Common myeloid progenitor, CD34-positive (primary cell): Measurements from ENCODE around the gene PHKA2.

Experiments
- CTCF ChIA-PET: fragments of 350-600 bp; sonication (Branson Sonifier 250); formaldehyde crosslinking; loops from one replicate; lab custom pipeline; 2021; ENCODE audit warnings: antibody characterized with exemption; lab: Charles Lee
- POLR2A ChIA-PET: fragments of 350-600 bp; sonication (Branson Sonifier 250); formaldehyde crosslinking; loops from one replicate; lab custom pipeline; 2021; ENCODE audit warnings: antibody characterized with exemption; lab: Charles Lee
- DNase-seq, 3 donors: peaks; one replicate each; pipeline versions ENCODE4 v3.0.0 to v3.0.0-alpha.2; 2013
- H3K27ac ChIP-seq, 2 experiments: 1 replicate in 1 of 2; 2 replicates in 1 of 2; pipeline ENCODE4 v1.7.0; 2013; ENCODE audit warnings: inconsistent platforms in 2 of 2, low read length in 2 of 2, mild to moderate bottlenecking in 2 of 2, low read depth in 1 of 2, moderate library complexity in 1 of 2; ENCODE audit not compliant: severe bottlenecking in 2 of 2, insufficient read depth in 1 of 2, poor library complexity in 1 of 2
- H3K27me3 ChIP-seq, 5 experiments: replicated peaks in 2 of 5; 1 replicate in 3 of 5; 2 replicates in 2 of 5; pipeline versions ENCODE4 v1.6.1 to v1.7.0; 2013; ENCODE audit warnings: low read length in 4 of 5, mild to moderate bottlenecking in 2 of 5, moderate library complexity in 2 of 5, inconsistent platforms in 1 of 5; ENCODE audit not compliant: insufficient read depth in 5 of 5, control insufficient read depth in 4 of 5
- H3K36me3 ChIP-seq, 4 experiments: 1 replicate in 2 of 4; 2 replicates in 2 of 4; pipeline versions ENCODE4 v1.6.1 to v1.7.0; 2013; ENCODE audit warnings: low read length in 3 of 4, control low read depth in 1 of 4, mild to moderate bottlenecking in 1 of 4; ENCODE audit not compliant: control insufficient read depth in 4 of 4, insufficient read depth in 4 of 4
- H3K4me1 ChIP-seq, 4 experiments: 1 replicate in 3 of 4; 2 replicates in 1 of 4; pipeline versions ENCODE4 v1.6.1 to v1.7.1; 2013; ENCODE audit warnings: low read length in 3 of 4, mild to moderate bottlenecking in 3 of 4, control low read depth in 1 of 4, inconsistent platforms in 1 of 4, moderate library complexity in 1 of 4; ENCODE audit not compliant: control insufficient read depth in 4 of 4, insufficient read depth in 4 of 4; ENCODE audit errors: control extremely low read depth in 1 of 4
- H3K4me3 ChIP-seq, 7 experiments: 1 replicate in 4 of 7; 2 replicates in 3 of 7; pipeline versions ENCODE4 v1.5.1 to v1.7.0; 2013; ENCODE audit warnings: mild to moderate bottlenecking in 7 of 7, low read length in 6 of 7, moderate library complexity in 6 of 7, inconsistent platforms in 2 of 7, low read depth in 2 of 7, control low read depth in 1 of 7; ENCODE audit not compliant: insufficient read depth in 4 of 7, control insufficient read depth in 1 of 7; ENCODE audit errors: extremely low read depth in 1 of 7
- H3K9me3 ChIP-seq, 5 experiments: 1 replicate in 4 of 5; 2 replicates in 1 of 5; pipeline versions ENCODE4 v1.6.1 to v1.7.1; 2013; ENCODE audit warnings: low read length in 4 of 5, mild to moderate bottlenecking in 2 of 5, inconsistent platforms in 1 of 5, low read depth in 1 of 5, moderate library complexity in 1 of 5; ENCODE audit not compliant: control insufficient read depth in 4 of 5, insufficient read depth in 2 of 5; ENCODE audit errors: control extremely low read depth in 1 of 5
- WGBS: methylation state at CpG from one replicate; pipeline ENCODE4 v1.1.5; 2013; ENCODE audit not compliant: insufficient coverage; 5-methylcytosine and 5-hydroxymethylcytosine counted together

The PHKA2 gene

DNA sequence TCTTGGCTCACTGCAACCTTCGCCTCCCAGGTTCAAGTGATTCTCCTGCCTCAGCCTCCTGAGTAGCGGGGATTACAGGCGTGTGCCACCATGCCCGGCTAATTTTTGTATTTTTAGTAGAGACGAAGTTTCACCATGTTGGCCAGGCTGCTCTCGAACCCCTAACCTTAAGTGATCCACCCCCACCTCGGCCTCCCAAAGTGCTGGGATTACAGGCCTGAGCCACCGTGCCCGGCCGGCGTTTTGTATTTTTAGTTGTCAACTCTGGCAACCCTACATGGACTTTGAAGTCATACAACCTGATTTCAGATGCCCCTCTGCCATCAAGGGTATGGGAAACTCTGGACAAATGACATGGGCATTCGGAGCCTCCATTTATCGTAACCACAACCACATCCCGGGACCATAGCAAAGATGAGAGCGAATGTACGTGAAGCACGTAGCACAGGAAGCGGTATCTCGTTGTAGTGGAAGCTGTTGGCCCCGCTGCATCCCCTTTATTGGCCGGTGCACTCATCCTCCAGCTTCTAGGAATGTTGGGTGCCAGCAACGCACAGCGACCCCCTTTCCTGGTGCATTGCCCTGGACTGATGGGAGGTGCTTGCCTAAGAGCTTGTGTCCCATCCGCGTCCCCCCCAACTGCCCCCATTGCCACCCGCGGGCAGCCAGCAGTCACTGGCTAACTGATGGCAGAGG lies 109.2 kb downstream of the PHKA2 start:
- ChIA-PET CTCF (no interaction called here), POLR2A (no interaction called here)
- Histone ChIP-seq H3K9me3 (no peaks in the 10 kb centered on the region), H3K4me3 (no peak overlapping the region), H3K4me1 (no peaks in the 10 kb centered on the region), H3K36me3 (no peaks in the 10 kb centered on the region), H3K27ac (no peak overlapping the region), H3K27me3 (peaks cover 0 to 5% (median 0%) of the 10 kb centered on the region in 5 experiments)
- WGBS = 91% methylated on average over 20 of the region's 27 CpGs
- no peak for DNase-seq

DNA sequence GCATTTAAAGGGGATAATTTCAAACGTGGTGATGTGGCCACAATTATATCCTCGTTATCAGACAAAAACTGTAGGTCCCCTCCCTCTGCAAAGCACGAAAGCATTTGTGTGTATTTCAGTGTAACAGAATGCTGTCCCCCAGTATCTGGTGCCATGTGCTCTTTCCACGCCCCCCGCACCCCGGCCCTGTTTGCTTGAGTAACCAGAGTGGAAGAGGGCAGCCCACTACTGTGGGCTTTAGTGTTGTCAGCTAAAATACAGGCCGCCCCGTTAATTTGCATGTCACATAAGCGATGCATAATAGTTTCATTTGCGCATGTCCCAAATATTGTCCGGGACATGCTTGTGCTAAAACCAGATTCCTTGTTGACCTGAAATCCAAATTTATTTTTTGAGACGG lies 110.1 kb downstream of the PHKA2 start:
- Histone ChIP-seq H3K27ac (no peak overlapping the region), H3K4me1 (no peaks in the 10 kb centered on the region), H3K36me3 (no peaks in the 10 kb centered on the region), H3K9me3 (no peaks in the 10 kb centered on the region), H3K4me3 (no peak overlapping the region), H3K27me3 (peaks cover 0 to 5% (median 0%) of the 10 kb centered on the region in 5 experiments)
- no peak for DNase-seq
- 90% methylated on average over 12 of the region's 12 CpGs for WGBS
- ChIA-PET POLR2A (no interaction called here), CTCF (no interaction called here)

DNA sequence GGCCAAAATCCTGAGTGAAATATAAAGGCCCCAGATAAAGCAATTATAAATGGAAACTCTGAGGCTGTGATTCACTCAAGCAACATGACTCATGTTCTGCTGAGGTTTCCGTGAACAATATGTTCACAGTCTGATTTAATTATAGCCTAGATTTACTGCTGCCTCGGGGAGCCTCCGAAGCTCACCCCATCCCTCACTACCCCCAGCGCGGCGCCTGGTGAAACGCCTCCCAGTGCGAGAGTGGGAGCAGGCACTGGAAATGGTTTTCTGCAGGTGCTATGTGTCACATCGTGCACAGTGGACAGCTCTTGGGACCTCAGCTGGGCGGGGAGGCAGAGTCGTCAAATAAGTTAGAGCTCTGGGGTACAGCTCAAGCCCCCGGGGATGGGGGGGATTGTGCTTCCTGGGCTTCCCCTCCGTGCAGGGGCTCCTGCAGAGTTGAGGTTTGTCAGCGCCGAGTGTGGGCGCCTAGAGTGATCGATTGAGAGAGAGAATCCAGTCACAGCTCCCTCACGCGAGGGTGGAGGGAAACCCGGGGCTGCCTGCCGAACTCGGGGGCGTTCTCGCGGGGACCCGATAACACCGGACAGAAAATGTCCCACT lies 110.6 kb downstream of the PHKA2 start:
- 87% methylated on average over 27 of the region's 27 CpGs for WGBS
- POLR2A ChIA-PET = no interaction called here
- no peak overlapping the region for H3K4me3 ChIP-seq
- no peaks in the 10 kb centered on the region for H3K9me3 ChIP-seq
- H3K27ac ChIP-seq = no peak overlapping the region
- no peak for DNase-seq
- H3K4me1 ChIP-seq = no peaks in the 10 kb centered on the region
- peaks cover 0 to 5% (median 0%) of the 10 kb centered on the region in 5 experiments for H3K27me3 ChIP-seq
- H3K36me3 ChIP-seq = no peaks in the 10 kb centered on the region
- CTCF ChIA-PET = no interaction called here

DNA sequence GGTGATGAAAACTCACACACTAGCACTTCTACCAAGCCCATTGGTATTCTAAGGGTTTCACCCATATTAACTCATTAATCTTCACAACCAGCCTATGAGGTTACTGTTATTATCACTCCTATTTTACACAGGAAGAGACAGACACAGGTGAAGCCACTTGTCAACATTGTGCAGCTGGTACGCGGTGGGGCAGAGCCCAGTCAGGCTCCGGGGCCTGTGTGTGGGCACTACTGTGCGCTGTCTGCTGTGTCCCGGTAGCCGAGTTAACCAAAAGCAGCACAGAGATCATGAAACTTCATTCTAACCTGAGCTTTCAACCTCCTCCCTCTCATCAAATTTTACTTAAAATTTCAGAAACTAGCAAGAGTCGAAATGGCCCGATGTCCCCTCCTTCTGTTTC lies 111.3 kb downstream of the PHKA2 start:
- ChIA-PET CTCF (no interaction called here), POLR2A (no interaction called here)
- peaks cover 0 to 5% (median 0%) of the 10 kb centered on the region in 5 experiments for H3K27me3 ChIP-seq
- no peak overlapping the region for H3K27ac ChIP-seq
- WGBS = 91% methylated on average over 5 of the region's 8 CpGs
- H3K4me3 ChIP-seq = no peak overlapping the region
- no peaks in the 10 kb centered on the region for H3K4me1 ChIP-seq
- no peak for DNase-seq
- H3K9me3 ChIP-seq = no peaks in the 10 kb centered on the region
- no peaks in the 10 kb centered on the region for H3K36me3 ChIP-seq

DNA sequence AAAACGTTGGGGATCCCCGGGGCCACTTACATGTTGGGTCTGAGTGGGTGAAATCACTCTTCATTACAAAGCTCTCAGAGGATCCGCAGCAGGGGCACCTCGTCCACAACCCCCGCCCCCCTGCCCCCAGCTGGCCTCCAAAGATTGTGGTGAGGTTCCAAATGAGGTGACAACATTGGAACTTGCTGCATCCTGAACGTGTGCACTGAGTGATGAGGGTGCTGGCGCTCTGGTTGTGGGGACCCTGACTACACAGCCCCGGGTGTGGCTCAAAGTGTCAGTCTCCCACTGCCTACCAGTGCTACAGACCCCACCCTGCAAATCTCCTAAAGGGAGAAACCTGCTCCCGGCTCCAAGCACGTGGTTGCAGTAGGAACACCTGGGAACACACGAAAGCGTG lies 111.9 kb downstream of the PHKA2 start:
- H3K4me3 ChIP-seq = no peak overlapping the region
- no peaks in the 10 kb centered on the region for H3K9me3 ChIP-seq
- WGBS = 85% methylated on average over 5 of the region's 12 CpGs
- H3K27me3 ChIP-seq = peaks cover 0 to 5% (median 0%) of the 10 kb centered on the region in 5 experiments
- ChIA-PET CTCF (no interaction called here), POLR2A (no interaction called here)
- no peak overlapping the region for H3K27ac ChIP-seq
- no peaks in the 10 kb centered on the region for H3K36me3 ChIP-seq
- DNase-seq = no peak
- no peaks in the 10 kb centered on the region for H3K4me1 ChIP-seq

DNA sequence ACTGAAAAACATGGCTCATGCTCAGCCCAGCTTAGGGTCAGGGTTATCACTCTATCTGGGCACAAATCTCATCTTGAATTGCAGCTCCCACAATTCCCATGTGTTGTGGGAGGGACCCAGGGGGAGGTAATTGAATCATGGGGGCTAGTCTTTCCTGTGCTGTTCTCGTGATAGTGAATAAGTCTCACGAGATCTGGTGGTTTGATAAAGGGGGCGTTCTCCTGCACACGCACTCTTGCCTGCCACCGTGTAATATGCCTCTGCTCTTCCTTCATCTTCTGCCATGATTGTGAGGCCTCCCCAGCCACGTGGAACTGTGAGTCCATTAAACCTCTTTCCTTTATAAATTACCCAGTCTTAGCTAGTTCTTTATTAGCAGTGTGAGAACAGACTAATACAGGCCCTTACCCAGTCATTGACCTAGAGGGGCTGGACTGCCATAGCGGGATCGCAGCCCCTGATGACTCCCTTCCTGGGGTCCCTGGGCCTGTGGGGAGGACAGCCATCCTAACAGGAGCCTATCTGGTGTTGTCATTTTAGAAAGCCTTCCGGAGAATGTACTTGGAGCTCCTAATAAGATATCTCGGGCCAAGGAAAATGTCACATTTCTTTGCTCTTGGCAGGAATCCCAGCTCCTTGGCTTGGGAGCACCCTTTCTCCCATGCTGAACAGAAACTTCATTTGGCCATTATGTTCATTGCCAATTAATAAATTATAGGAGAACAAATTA lies 112.6 kb downstream of the PHKA2 start:
- no peaks in the 10 kb centered on the region for H3K36me3 ChIP-seq
- ChIA-PET POLR2A (no interaction called here), CTCF (no interaction called here)
- WGBS = 98% methylated on average over 6 of the region's 10 CpGs
- H3K27ac ChIP-seq = no peak overlapping the region
- no peaks in the 10 kb centered on the region for H3K4me1 ChIP-seq
- H3K4me3 ChIP-seq = no peak overlapping the region
- H3K9me3 ChIP-seq = no peaks in the 10 kb centered on the region
- no peak for DNase-seq
- H3K27me3 ChIP-seq = peaks cover 0 to 3% (median 0%) of the 10 kb centered on the region in 5 experiments

DNA sequence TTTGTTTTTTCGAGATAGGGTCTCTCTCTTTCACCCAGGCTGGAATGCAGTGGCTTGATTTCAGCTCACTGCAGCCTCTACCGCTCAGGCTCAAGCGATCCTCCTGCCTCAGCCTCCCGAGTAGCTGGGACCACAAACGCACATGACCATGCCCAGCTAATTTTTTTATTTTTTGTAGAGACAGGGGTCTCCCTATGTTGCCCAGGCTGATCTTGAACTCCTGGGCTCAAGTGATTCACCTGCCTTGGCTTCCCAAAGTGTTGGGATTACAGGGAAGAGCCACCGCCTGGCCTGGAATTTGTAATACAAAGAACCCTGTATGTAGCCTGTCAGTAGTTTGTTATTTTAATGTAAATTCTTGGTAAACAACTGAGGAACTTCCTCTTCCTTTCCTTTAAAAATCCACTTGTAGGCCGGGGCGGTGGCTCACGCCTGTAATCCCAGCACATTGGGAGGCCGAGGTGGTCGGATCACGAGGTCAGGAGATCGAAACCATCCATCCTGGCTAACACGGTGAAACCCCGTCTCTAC lies 119.5 kb downstream of the PHKA2 start:
- 98% methylated on average over 14 of the region's 15 CpGs for WGBS
- ChIA-PET POLR2A (interaction anchor here (0.6 kb wide), 1 partner anchor 439 kb away, joined by 4 read pairs; the partner anchor contains the start of gene CDKL5), CTCF (no interaction called here)
- Histone ChIP-seq H3K36me3 (no peaks in the 10 kb centered on the region), H3K9me3 (no peaks in the 10 kb centered on the region), H3K27me3 (no peaks in the 10 kb centered on the region), H3K4me1 (no peaks in the 10 kb centered on the region), H3K27ac (no peak overlapping the region), H3K4me3 (no peak overlapping the region)
- DNase-seq = no peak
